ENCODE results near the gene SRGAP3.

SRGAP3 gene

GRCh38 chr3:9233814-9234600 is 15.4 kb downstream of the SRGAP3 start:
- Histone ChIP-seq H3K9me3 (ENCODE audit: control insufficient read depth, insufficient read depth, low read length) (no peaks in the 10 kb centered on the region), H3K27me3 (ENCODE audit: control insufficient read depth, insufficient read depth, low read length) (no peaks in the 10 kb centered on the region), H3K4me3 (ENCODE audit: low read depth, low read length) (no peak overlapping the region), H3K36me3 (ENCODE audit: control insufficient read depth, insufficient read depth, low read length) (no peaks in the 10 kb centered on the region), H3K4me1 (ENCODE audit: control insufficient read depth, insufficient read depth, low read length) (peaks cover 8% of the 10 kb centered on the region), H3K9ac (ENCODE audit: low read depth, low read length) (no peak overlapping the region)

- peaks cover 8% of the 10 kb centered on the region for H3K4me1 ChIP-seq (ENCODE audit: control insufficient read depth, insufficient read depth, low read length)
- H3K27me3 ChIP-seq (ENCODE audit: control insufficient read depth, insufficient read depth, low read length): no peaks in the 10 kb centered on the region
- no peak overlapping the region for H3K9ac ChIP-seq (ENCODE audit: low read depth, low read length)
- H3K4me3 ChIP-seq (ENCODE audit: low read depth, low read length): no peak overlapping the region
- H3K36me3 ChIP-seq (ENCODE audit: control insufficient read depth, insufficient read depth, low read length): no peaks in the 10 kb centered on the region
- H3K9me3 ChIP-seq (ENCODE audit: control insufficient read depth, insufficient read depth, low read length): no peaks in the 10 kb centered on the region
These were observed 16.3 kb downstream of the SRGAP3 start for GRCh38 chr3:9233101-9233500.

GRCh38 chr3:9231937-9232336 is 17.5 kb downstream of the SRGAP3 start:
- Histone ChIP-seq H3K9ac (ENCODE audit: low read depth, low read length) (no peak overlapping the region), H3K4me3 (ENCODE audit: low read depth, low read length) (no peak overlapping the region), H3K4me1 (ENCODE audit: control insufficient read depth, insufficient read depth, low read length) (peaks cover 8% of the 10 kb centered on the region), H3K36me3 (ENCODE audit: control insufficient read depth, insufficient read depth, low read length) (no peaks in the 10 kb centered on the region), H3K9me3 (ENCODE audit: control insufficient read depth, insufficient read depth, low read length) (no peaks in the 10 kb centered on the region), H3K27me3 (ENCODE audit: control insufficient read depth, insufficient read depth, low read length) (no peaks in the 10 kb centered on the region)

GRCh38 chr3:9231471-9231870 is 18.0 kb downstream of the SRGAP3 start:
- no peaks in the 10 kb centered on the region for H3K27me3 ChIP-seq (ENCODE audit: control insufficient read depth, insufficient read depth, low read length)
- no peak overlapping the region for H3K4me3 ChIP-seq (ENCODE audit: low read depth, low read length)
- H3K9me3 ChIP-seq (ENCODE audit: control insufficient read depth, insufficient read depth, low read length): no peaks in the 10 kb centered on the region
- H3K9ac ChIP-seq (ENCODE audit: low read depth, low read length): no peak overlapping the region
- no peaks in the 10 kb centered on the region for H3K36me3 ChIP-seq (ENCODE audit: control insufficient read depth, insufficient read depth, low read length)
- peaks cover 10% of the 10 kb centered on the region for H3K4me1 ChIP-seq (ENCODE audit: control insufficient read depth, insufficient read depth, low read length)

- Histone ChIP-seq H3K4me1 (ENCODE audit: control insufficient read depth, insufficient read depth, low read length) (peaks cover 15% of the 10 kb centered on the region), H3K9me3 (ENCODE audit: control insufficient read depth, insufficient read depth, low read length) (no peaks in the 10 kb centered on the region), H3K27me3 (ENCODE audit: control insufficient read depth, insufficient read depth, low read length) (no peaks in the 10 kb centered on the region), H3K4me3 (ENCODE audit: low read depth, low read length) (no peak overlapping the region), H3K36me3 (ENCODE audit: control insufficient read depth, insufficient read depth, low read length) (no peaks in the 10 kb centered on the region), H3K9ac (ENCODE audit: low read depth, low read length) (no peak overlapping the region)
These were observed 18.4 kb downstream of the SRGAP3 start for GRCh38 chr3:9231006-9231405.

GRCh38 chr3:9230596-9230995 is 18.9 kb downstream of the SRGAP3 start:
- Histone ChIP-seq H3K9me3 (ENCODE audit: control insufficient read depth, insufficient read depth, low read length) (no peaks in the 10 kb centered on the region), H3K4me3 (ENCODE audit: low read depth, low read length) (no peak overlapping the region), H3K4me1 (ENCODE audit: control insufficient read depth, insufficient read depth, low read length) (peaks cover 17% of the 10 kb centered on the region), H3K27me3 (ENCODE audit: control insufficient read depth, insufficient read depth, low read length) (no peaks in the 10 kb centered on the region), H3K9ac (ENCODE audit: low read depth, low read length) (no peak overlapping the region), H3K36me3 (ENCODE audit: control insufficient read depth, insufficient read depth, low read length) (no peaks in the 10 kb centered on the region)

GRCh38 chr3:9229879-9230278 is 19.6 kb downstream of the SRGAP3 start:
- H3K9ac ChIP-seq (ENCODE audit: low read depth, low read length): no peak overlapping the region
- H3K9me3 ChIP-seq (ENCODE audit: control insufficient read depth, insufficient read depth, low read length): no peaks in the 10 kb centered on the region
- no peak overlapping the region for H3K4me3 ChIP-seq (ENCODE audit: low read depth, low read length)
- H3K36me3 ChIP-seq (ENCODE audit: control insufficient read depth, insufficient read depth, low read length): no peaks in the 10 kb centered on the region
- peaks cover 24% of the 10 kb centered on the region for H3K4me1 ChIP-seq (ENCODE audit: control insufficient read depth, insufficient read depth, low read length)
- no peaks in the 10 kb centered on the region for H3K27me3 ChIP-seq (ENCODE audit: control insufficient read depth, insufficient read depth, low read length)

GRCh38 chr3:9229325-9229724 is 20.1 kb downstream of the SRGAP3 start:
- Histone ChIP-seq H3K4me3 (ENCODE audit: low read depth, low read length) (no peak overlapping the region), H3K4me1 (ENCODE audit: control insufficient read depth, insufficient read depth, low read length) (peaks cover 25% of the 10 kb centered on the region), H3K27me3 (ENCODE audit: control insufficient read depth, insufficient read depth, low read length) (no peaks in the 10 kb centered on the region), H3K36me3 (ENCODE audit: control insufficient read depth, insufficient read depth, low read length) (no peaks in the 10 kb centered on the region), H3K9me3 (ENCODE audit: control insufficient read depth, insufficient read depth, low read length) (no peaks in the 10 kb centered on the region), H3K9ac (ENCODE audit: low read depth, low read length) (no peak overlapping the region)

- Histone ChIP-seq H3K4me3 (ENCODE audit: low read depth, low read length) (no peak overlapping the region), H3K4me1 (ENCODE audit: control insufficient read depth, insufficient read depth, low read length) (peaks cover 21% of the 10 kb centered on the region), H3K36me3 (ENCODE audit: control insufficient read depth, insufficient read depth, low read length) (no peaks in the 10 kb centered on the region), H3K9ac (ENCODE audit: low read depth, low read length) (no peak overlapping the region), H3K27me3 (ENCODE audit: control insufficient read depth, insufficient read depth, low read length) (no peaks in the 10 kb centered on the region), H3K9me3 (ENCODE audit: control insufficient read depth, insufficient read depth, low read length) (no peaks in the 10 kb centered on the region)
These were observed 23.1 kb downstream of the SRGAP3 start for GRCh38 chr3:9226326-9226725.

- no peaks in the 10 kb centered on the region for H3K9me3 ChIP-seq (ENCODE audit: control insufficient read depth, insufficient read depth, low read length)
- H3K4me3 ChIP-seq (ENCODE audit: low read depth, low read length): no peak overlapping the region
- peaks cover 17% of the 10 kb centered on the region for H3K4me1 ChIP-seq (ENCODE audit: control insufficient read depth, insufficient read depth, low read length)
- no peaks in the 10 kb centered on the region for H3K27me3 ChIP-seq (ENCODE audit: control insufficient read depth, insufficient read depth, low read length)
- no peaks in the 10 kb centered on the region for H3K36me3 ChIP-seq (ENCODE audit: control insufficient read depth, insufficient read depth, low read length)
- H3K9ac ChIP-seq (ENCODE audit: low read depth, low read length): no peak overlapping the region
These were observed 24.2 kb downstream of the SRGAP3 start for GRCh38 chr3:9225268-9225667.

GRCh38 chr3:9224490-9224889 is 25.0 kb downstream of the SRGAP3 start:
- Histone ChIP-seq H3K27me3 (ENCODE audit: control insufficient read depth, insufficient read depth, low read length) (no peaks in the 10 kb centered on the region), H3K9ac (ENCODE audit: low read depth, low read length) (no peak overlapping the region), H3K4me1 (ENCODE audit: control insufficient read depth, insufficient read depth, low read length) (peaks cover 17% of the 10 kb centered on the region), H3K4me3 (ENCODE audit: low read depth, low read length) (no peak overlapping the region), H3K36me3 (ENCODE audit: control insufficient read depth, insufficient read depth, low read length) (no peaks in the 10 kb centered on the region), H3K9me3 (ENCODE audit: control insufficient read depth, insufficient read depth, low read length) (no peaks in the 10 kb centered on the region)

- no peak overlapping the region for H3K4me3 ChIP-seq (ENCODE audit: low read depth, low read length)
These were observed 25.8 kb downstream of the SRGAP3 start for GRCh38 chr3:9223672-9224071.

More at GRCh38 chr3:9223672-9224071, 25.8 kb downstream of the SRGAP3 start:
- Histone ChIP-seq H3K36me3 (ENCODE audit: control insufficient read depth, insufficient read depth, low read length) (no peaks in the 10 kb centered on the region), H3K4me1 (ENCODE audit: control insufficient read depth, insufficient read depth, low read length) (peaks cover 17% of the 10 kb centered on the region), H3K9me3 (ENCODE audit: control insufficient read depth, insufficient read depth, low read length) (no peaks in the 10 kb centered on the region), H3K27me3 (ENCODE audit: control insufficient read depth, insufficient read depth, low read length) (no peaks in the 10 kb centered on the region), H3K9ac (ENCODE audit: low read depth, low read length) (no peak overlapping the region)
